GM23338 (cell line): ENCODE results near the gene ITGB2. TPM values are rescaled to one million over a fixed set of nuclear protein-coding genes. Genes with fewer than 3 reads are reported as not detected.

ENCODE experiments used
- ATAC-seq: fragments of 200-7000 bp; cut with Tn5 transposase; 3 replicates; pipeline ENCODE4 v1.9.1; 2020
- DNase-seq: peaks from one replicate; pipeline ENCODE4 v3.0.0-alpha.2; 2015; ENCODE audit warnings: low spot score
- H2AFZ ChIP-seq: fragments of 200-600 bp; sonication (generic); 2 replicates; pipeline ENCODE4 v1.8.0; 2016; ENCODE audit warnings: antibody characterized with exemption, mild to moderate bottlenecking, moderate library complexity
- H3F3A ChIP-seq: fragments of 200-600 bp; sonication (generic); replicated peaks from 2 replicates; pipeline ENCODE4 v1.8.0; 2017; ENCODE audit warnings: antibody characterized with exemption, mixed run types, low read depth
- H3K27ac ChIP-seq: fragments of 200-600 bp; sonication (generic); 2 replicates; pipeline ENCODE4 v1.6.1; 2016; ENCODE audit warnings: low read depth
- H3K27me3 ChIP-seq: fragments of 200-600 bp; sonication (generic); 2 replicates; pipeline ENCODE4 v1.8.0; 2016; ENCODE audit warnings: mild to moderate bottlenecking, mixed run types, moderate library complexity; ENCODE audit not compliant: insufficient read depth
- H3K36me3 ChIP-seq: fragments of 200-600 bp; sonication (generic); 2 replicates; pipeline ENCODE4 v1.8.0; 2016; ENCODE audit warnings: mild to moderate bottlenecking; ENCODE audit not compliant: insufficient read depth
- H3K4me1 ChIP-seq: fragments of 200-600 bp; sonication (generic); 2 replicates; pipeline ENCODE4 v1.8.0; 2016; ENCODE audit warnings: mild to moderate bottlenecking, moderate library complexity; ENCODE audit not compliant: insufficient read depth
- H3K4me2 ChIP-seq: fragments of 200-600 bp; sonication (generic); 2 replicates; pipeline ENCODE4 v1.7.1; 2017; ENCODE audit warnings: mixed run types
- H3K4me3 ChIP-seq: fragments of 200-600 bp; sonication (generic); 2 replicates; pipeline ENCODE4 v1.6.1; 2016; ENCODE audit warnings: mixed run types
- H3K79me2 ChIP-seq: fragments of 200-600 bp; sonication (generic); replicated peaks from 2 replicates; pipeline ENCODE4 v1.8.0; 2017; ENCODE audit warnings: mild to moderate bottlenecking; ENCODE audit not compliant: insufficient read depth
- H3K9me2 ChIP-seq: fragments of 200-600 bp; sonication (generic); 2 replicates; pipeline ENCODE4 v1.8.0; 2017; ENCODE audit not compliant: insufficient read depth
- H4K20me1 ChIP-seq: fragments of 200-600 bp; sonication (generic); replicated peaks from 2 replicates; pipeline ENCODE4 v1.8.0; 2017; ENCODE audit warnings: mild to moderate bottlenecking; ENCODE audit not compliant: insufficient read depth
- H3K27ac Mint-ChIP-seq: 2 replicates; pipeline ENCODE4 v1.8.0; 2020; ENCODE audit warnings: inconsistent platforms, mild to moderate bottlenecking, moderate library complexity, mixed read lengths
- H3K27me3 Mint-ChIP-seq: 3 replicates; pipeline ENCODE4 v1.8.0; 2022; ENCODE audit warnings: low read depth, mild to moderate bottlenecking, moderate library complexity, mixed read lengths, inconsistent platforms; ENCODE audit not compliant: insufficient read depth, poor library complexity
- H3K36me3 Mint-ChIP-seq: 3 replicates; pipeline ENCODE4 v1.8.0; 2021; ENCODE audit warnings: low read depth, mild to moderate bottlenecking, inconsistent platforms, moderate library complexity, mixed read lengths
- H3K4me1 Mint-ChIP-seq: 3 replicates; pipeline ENCODE4 v1.8.0; 2020; ENCODE audit warnings: mild to moderate bottlenecking, inconsistent platforms, mixed read lengths
- H3K4me3 Mint-ChIP-seq: 3 replicates; pipeline ENCODE4 v1.8.0; 2021; ENCODE audit warnings: moderate library complexity, mild to moderate bottlenecking, inconsistent platforms, mixed read lengths
- H3K9me3 Mint-ChIP-seq: 3 replicates; pipeline ENCODE4 v1.8.0; 2020; ENCODE audit warnings: moderate library complexity, mild to moderate bottlenecking, inconsistent platforms, mixed read lengths
- CREB1 ChIP-seq: fragments of 250-450 bp; sonication (Bioruptor Pico); IDR thresholded peaks from 2 replicates; pipeline ENCODE4 v1.5.0; 2020; ENCODE audit warnings: low read depth, mild to moderate bottlenecking, moderate library complexity
- CTCF ChIP-seq, 2 experiments: fragments of 200-600 bp in 1 of 2; sonication (generic) in 1 of 2; conservative IDR thresholded peaks; 2 replicates each; pipeline versions ENCODE4 v1.5.1 to v1.6.1; 2016 to 2017; ENCODE audit warnings: antibody characterized with exemption in 2 of 2, low read depth in 2 of 2, mild to moderate bottlenecking in 2 of 2, moderate library complexity in 1 of 2
- ETS1 ChIP-seq: IDR thresholded peaks from 2 replicates; pipeline ENCODE4 v1.6.1; 2016; ENCODE audit warnings: antibody characterized with exemption
- EZH2 ChIP-seq: fragments of 200-600 bp; sonication (generic); IDR thresholded peaks from one replicate; pipeline ENCODE4 v1.8.0; 2017; ENCODE audit warnings: antibody characterized with exemption, mild to moderate bottlenecking, low read depth; ENCODE audit not compliant: unreplicated experiment
- EZH2phosphoT487 ChIP-seq: fragments of 200-600 bp; sonication (generic); IDR thresholded peaks from one replicate; pipeline ENCODE4 v1.8.1; 2018; ENCODE audit warnings: antibody characterized with exemption; ENCODE audit not compliant: unreplicated experiment
- JUNB ChIP-seq: IDR thresholded peaks from one replicate; pipeline ENCODE4 v1.6.1; 2016; ENCODE audit warnings: antibody characterized with exemption; ENCODE audit not compliant: unreplicated experiment
- NANOG ChIP-seq: IDR thresholded peaks from 2 replicates; pipeline ENCODE4 v1.6.1; 2016; ENCODE audit warnings: antibody characterized with exemption, borderline replicate concordance
- POLR2AphosphoS5 ChIP-seq: IDR thresholded peaks from 2 replicates; pipeline ENCODE4 v1.6.1; 2016; ENCODE audit warnings: antibody characterized with exemption, low read depth
- STAT1 ChIP-seq: IDR thresholded peaks from one replicate; pipeline ENCODE4 v1.6.1; 2016; ENCODE audit warnings: antibody characterized with exemption; ENCODE audit not compliant: unreplicated experiment
- ZNF114 ChIP-seq: fragments of 250-450 bp; sonication (Bioruptor Pico); IDR thresholded peaks from 2 replicates; pipeline ENCODE4 v1.5.0; 2020; ENCODE audit warnings: mild to moderate bottlenecking, moderate library complexity
- ZNF331 ChIP-seq: fragments of 250-450 bp; sonication (Bioruptor Pico); IDR thresholded peaks from 2 replicates; pipeline ENCODE4 v1.5.0; 2020; ENCODE audit warnings: low read depth, mild to moderate bottlenecking, moderate library complexity
- polyA plus RNA-seq: library from polyadenylated mRNA; unstranded; fragments of >200 nt; fragmentation: Nextera tagmentation; extraction: Ambion mirVana; gene quantifications from 2 replicates; pipeline ENCODE4 v1.2.1, GENCODE V29; 2016
- total RNA-seq: library from RNA; depleted of rRNA; stranded (reverse); fragments of >200 nt; shearing (Covaris generic); gene quantifications from 2 replicates; pipeline ENCODE4 v1.2.3, GENCODE V29; 2014
- TF ChIP-seq, protein P1 (sequence below): fragments of 250-450 bp; sonication (Bioruptor Pico); IDR thresholded peaks from 2 replicates; pipeline ENCODE4 v1.5.0; 2020; ENCODE audit warnings: mild to moderate bottlenecking, moderate library complexity
- TF ChIP-seq, protein P2 (sequence below): IDR thresholded peaks from one replicate; pipeline ENCODE4 v1.6.1; 2018; ENCODE audit warnings: antibody characterized with exemption; ENCODE audit not compliant: unreplicated experiment

The ITGB2 gene
- total and polyA plus RNA-seq, 2 experiments from 2014 or later = 0.44 to 0.63 TPM

- TF ChIP-seq ETS1 (no peak), EZH2phosphoT487 (no peak), CREB1 (CRISPR knock-in tag) (no peak), JUNB (no peak), ZNF331 (no peak), STAT1 (no peak), ZNF114 (CRISPR knock-in tag) (no peak), POLR2AphosphoS5 (no peak), NANOG (no peak), CTCF (conservative IDR thresholded peaks at IDR 0.05; ENCODE audit: low read depth in 2 of 2) (no peak), EZH2 (no peak)
- TF ChIP-seq, protein P1, sequence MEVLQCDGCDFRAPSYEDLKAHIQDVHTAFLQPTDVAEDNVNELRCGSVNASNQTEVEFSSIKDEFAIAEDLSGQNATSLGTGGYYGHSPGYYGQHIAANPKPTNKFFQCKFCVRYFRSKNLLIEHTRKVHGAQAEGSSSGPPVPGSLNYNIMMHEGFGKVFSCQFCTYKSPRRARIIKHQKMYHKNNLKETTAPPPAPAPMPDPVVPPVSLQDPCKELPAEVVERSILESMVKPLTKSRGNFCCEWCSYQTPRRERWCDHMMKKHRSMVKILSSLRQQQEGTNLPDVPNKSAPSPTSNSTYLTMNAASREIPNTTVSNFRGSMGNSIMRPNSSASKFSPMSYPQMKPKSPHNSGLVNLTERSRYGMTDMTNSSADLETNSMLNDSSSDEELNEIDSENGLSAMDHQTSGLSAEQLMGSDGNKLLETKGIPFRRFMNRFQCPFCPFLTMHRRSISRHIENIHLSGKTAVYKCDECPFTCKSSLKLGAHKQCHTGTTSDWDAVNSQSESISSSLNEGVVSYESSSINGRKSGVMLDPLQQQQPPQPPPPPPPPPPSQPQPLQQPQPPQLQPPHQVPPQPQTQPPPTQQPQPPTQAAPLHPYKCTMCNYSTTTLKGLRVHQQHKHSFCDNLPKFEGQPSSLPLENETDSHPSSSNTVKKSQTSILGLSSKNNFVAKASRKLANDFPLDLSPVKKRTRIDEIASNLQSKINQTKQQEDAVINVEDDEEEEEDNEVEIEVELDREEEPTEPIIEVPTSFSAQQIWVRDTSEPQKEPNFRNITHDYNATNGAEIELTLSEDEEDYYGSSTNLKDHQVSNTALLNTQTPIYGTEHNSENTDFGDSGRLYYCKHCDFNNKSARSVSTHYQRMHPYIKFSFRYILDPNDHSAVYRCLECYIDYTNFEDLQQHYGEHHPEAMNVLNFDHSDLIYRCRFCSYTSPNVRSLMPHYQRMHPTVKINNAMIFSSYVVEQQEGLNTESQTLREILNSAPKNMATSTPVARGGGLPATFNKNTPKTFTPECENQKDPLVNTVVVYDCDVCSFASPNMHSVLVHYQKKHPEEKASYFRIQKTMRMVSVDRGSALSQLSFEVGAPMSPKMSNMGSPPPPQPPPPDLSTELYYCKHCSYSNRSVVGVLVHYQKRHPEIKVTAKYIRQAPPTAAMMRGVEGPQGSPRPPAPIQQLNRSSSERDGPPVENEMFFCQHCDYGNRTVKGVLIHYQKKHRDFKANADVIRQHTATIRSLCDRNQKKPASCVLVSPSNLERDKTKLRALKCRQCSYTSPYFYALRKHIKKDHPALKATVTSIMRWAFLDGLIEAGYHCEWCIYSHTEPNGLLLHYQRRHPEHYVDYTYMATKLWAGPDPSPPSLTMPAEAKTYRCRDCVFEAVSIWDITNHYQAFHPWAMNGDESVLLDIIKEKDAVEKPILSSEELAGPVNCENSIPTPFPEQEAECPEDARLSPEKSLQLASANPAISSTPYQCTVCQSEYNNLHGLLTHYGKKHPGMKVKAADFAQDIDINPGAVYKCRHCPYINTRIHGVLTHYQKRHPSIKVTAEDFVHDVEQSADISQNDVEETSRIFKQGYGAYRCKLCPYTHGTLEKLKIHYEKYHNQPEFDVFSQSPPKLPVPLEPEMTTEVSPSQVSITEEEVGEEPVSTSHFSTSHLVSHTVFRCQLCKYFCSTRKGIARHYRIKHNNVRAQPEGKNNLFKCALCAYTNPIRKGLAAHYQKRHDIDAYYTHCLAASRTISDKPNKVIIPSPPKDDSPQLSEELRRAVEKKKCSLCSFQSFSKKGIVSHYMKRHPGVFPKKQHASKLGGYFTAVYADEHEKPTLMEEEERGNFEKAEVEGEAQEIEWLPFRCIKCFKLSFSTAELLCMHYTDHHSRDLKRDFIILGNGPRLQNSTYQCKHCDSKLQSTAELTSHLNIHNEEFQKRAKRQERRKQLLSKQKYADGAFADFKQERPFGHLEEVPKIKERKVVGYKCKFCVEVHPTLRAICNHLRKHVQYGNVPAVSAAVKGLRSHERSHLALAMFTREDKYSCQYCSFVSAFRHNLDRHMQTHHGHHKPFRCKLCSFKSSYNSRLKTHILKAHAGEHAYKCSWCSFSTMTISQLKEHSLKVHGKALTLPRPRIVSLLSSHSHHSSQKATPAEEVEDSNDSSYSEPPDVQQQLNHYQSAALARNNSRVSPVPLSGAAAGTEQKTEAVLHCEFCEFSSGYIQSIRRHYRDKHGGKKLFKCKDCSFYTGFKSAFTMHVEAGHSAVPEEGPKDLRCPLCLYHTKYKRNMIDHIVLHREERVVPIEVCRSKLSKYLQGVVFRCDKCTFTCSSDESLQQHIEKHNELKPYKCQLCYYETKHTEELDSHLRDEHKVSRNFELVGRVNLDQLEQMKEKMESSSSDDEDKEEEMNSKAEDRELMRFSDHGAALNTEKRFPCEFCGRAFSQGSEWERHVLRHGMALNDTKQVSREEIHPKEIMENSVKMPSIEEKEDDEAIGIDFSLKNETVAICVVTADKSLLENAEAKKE (CRISPR knock-in tag) = no peak
- TF ChIP-seq, protein P2, sequence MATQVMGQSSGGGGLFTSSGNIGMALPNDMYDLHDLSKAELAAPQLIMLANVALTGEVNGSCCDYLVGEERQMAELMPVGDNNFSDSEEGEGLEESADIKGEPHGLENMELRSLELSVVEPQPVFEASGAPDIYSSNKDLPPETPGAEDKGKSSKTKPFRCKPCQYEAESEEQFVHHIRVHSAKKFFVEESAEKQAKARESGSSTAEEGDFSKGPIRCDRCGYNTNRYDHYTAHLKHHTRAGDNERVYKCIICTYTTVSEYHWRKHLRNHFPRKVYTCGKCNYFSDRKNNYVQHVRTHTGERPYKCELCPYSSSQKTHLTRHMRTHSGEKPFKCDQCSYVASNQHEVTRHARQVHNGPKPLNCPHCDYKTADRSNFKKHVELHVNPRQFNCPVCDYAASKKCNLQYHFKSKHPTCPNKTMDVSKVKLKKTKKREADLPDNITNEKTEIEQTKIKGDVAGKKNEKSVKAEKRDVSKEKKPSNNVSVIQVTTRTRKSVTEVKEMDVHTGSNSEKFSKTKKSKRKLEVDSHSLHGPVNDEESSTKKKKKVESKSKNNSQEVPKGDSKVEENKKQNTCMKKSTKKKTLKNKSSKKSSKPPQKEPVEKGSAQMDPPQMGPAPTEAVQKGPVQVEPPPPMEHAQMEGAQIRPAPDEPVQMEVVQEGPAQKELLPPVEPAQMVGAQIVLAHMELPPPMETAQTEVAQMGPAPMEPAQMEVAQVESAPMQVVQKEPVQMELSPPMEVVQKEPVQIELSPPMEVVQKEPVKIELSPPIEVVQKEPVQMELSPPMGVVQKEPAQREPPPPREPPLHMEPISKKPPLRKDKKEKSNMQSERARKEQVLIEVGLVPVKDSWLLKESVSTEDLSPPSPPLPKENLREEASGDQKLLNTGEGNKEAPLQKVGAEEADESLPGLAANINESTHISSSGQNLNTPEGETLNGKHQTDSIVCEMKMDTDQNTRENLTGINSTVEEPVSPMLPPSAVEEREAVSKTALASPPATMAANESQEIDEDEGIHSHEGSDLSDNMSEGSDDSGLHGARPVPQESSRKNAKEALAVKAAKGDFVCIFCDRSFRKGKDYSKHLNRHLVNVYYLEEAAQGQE = no peak
- Mint-ChIP-seq H3K27me3 (peaks cover 11% of the 10 kb centered on the region), H3K4me1 (peaks cover 11% of the 10 kb centered on the region; the same call in 2 of the 3 replicates), H3K9me3 (no peaks in the 10 kb centered on the region), H3K4me3 (no peak overlapping the region), H3K27ac (no peak overlapping the region), H3K36me3 (peaks cover 71% of the 10 kb centered on the region)
- Histone ChIP-seq H3K4me2 (no peak overlapping the region), H3K27ac (no peak overlapping the region), H3K79me2 (peaks cover 72% of the 10 kb centered on the region), H3K4me1 (no peaks in the 10 kb centered on the region), H2AFZ (no peak overlapping the region), H3K4me3 (no peak overlapping the region), H3F3A (no peaks in the 10 kb centered on the region), H4K20me1 (peaks cover 22% of the 10 kb centered on the region), H3K9me2 (no peaks in the 10 kb centered on the region), H3K36me3 (peaks cover 16% of the 10 kb centered on the region), H3K27me3 (no peaks in the 10 kb centered on the region)
- ATAC-seq (no peak), DNase-seq (no peak)
These were observed 62.4 kb downstream of the ITGB2 start for GRCh38 chr21:44858291-44858690.
